Osteoblast (primary cell): ENCODE measurements around the gene PPARG. TPM values are rescaled to one million over a fixed set of nuclear protein-coding genes. Genes with fewer than 3 reads are reported as not detected.
"Not testable (repeated sequence)": the region's sequence is repeated elsewhere in the genome, so short reads cannot be mapped to it uniquely, and the experiment has no call there.

ENCODE experiments used
- DNase-seq: peaks from one replicate; pipeline ENCODE4 v3.0.0; 2011; ENCODE audit warnings: low spot score, mixed read lengths; ENCODE audit not compliant: insufficient read length; ENCODE audit errors: missing footprints
- H2AFZ ChIP-seq: 2 replicates; pipeline ENCODE4 v1.6.0; 2011; ENCODE audit warnings: mild to moderate bottlenecking, low read length
- H3K27ac ChIP-seq: 2 replicates; pipeline ENCODE4 v1.5.1; 2011; ENCODE audit warnings: mild to moderate bottlenecking, low read depth, low read length, moderate library complexity
- H3K27me3 ChIP-seq: 2 replicates; pipeline ENCODE4 v1.6.0; 2012; ENCODE audit warnings: mild to moderate bottlenecking, control low read depth, inconsistent platforms, low read length, moderate library complexity; ENCODE audit not compliant: insufficient read depth
- H3K36me3 ChIP-seq: 2 replicates; pipeline ENCODE4 v1.5.1; 2011; ENCODE audit warnings: mild to moderate bottlenecking, low read length, control low read depth, moderate library complexity; ENCODE audit not compliant: insufficient read depth
- H3K4me1 ChIP-seq: 2 replicates; pipeline ENCODE4 v1.5.1; 2011; ENCODE audit warnings: mild to moderate bottlenecking, low read length, control low read depth, moderate library complexity; ENCODE audit not compliant: insufficient read depth
- H3K4me2 ChIP-seq: 2 replicates; pipeline ENCODE4 v1.6.0; 2011; ENCODE audit warnings: mild to moderate bottlenecking, low read length; ENCODE audit not compliant: insufficient read depth
- H3K4me3 ChIP-seq: fragments of 200-600 bp; sonication (generic); 3 replicates; pipeline ENCODE4 v1.5.1; 2012; ENCODE audit warnings: mild to moderate bottlenecking, low read length, inconsistent platforms; ENCODE audit not compliant: insufficient read depth
- H3K79me2 ChIP-seq: 2 replicates; pipeline ENCODE4 v1.6.0; 2012; ENCODE audit warnings: mild to moderate bottlenecking, low read length, control low read depth, inconsistent platforms; ENCODE audit not compliant: insufficient read depth
- H3K9me3 ChIP-seq: 2 replicates; pipeline ENCODE4 v1.5.1; 2011; ENCODE audit warnings: low read depth, low read length, control low read depth
- H4K20me1 ChIP-seq: 2 replicates; pipeline ENCODE4 v1.6.0; 2012; ENCODE audit warnings: mild to moderate bottlenecking, low read length, control low read depth; ENCODE audit not compliant: insufficient read depth
- total RNA-seq: library from RNA; depleted of rRNA; stranded (reverse); fragments of >200 nt; gene quantifications from 2 replicates; pipeline ENCODE4 v1.2.3, GENCODE V29; 2012
- TF ChIP-seq, protein P1 (sequence below): IDR thresholded peaks from 2 replicates; pipeline ENCODE4 v1.5.1; 2011; ENCODE audit warnings: mild to moderate bottlenecking, low read depth, low read length, moderate library complexity; ENCODE audit errors: extremely low read depth

Gene PPARG
- total RNA-seq, 1 donor: 7.2 TPM

- no peak overlapping the region for H3K4me3 ChIP-seq
- no peak for DNase-seq
These were observed 95.8 kb downstream of the PPARG start for GRCh38 chr3:12384451-12385233.

DNA sequence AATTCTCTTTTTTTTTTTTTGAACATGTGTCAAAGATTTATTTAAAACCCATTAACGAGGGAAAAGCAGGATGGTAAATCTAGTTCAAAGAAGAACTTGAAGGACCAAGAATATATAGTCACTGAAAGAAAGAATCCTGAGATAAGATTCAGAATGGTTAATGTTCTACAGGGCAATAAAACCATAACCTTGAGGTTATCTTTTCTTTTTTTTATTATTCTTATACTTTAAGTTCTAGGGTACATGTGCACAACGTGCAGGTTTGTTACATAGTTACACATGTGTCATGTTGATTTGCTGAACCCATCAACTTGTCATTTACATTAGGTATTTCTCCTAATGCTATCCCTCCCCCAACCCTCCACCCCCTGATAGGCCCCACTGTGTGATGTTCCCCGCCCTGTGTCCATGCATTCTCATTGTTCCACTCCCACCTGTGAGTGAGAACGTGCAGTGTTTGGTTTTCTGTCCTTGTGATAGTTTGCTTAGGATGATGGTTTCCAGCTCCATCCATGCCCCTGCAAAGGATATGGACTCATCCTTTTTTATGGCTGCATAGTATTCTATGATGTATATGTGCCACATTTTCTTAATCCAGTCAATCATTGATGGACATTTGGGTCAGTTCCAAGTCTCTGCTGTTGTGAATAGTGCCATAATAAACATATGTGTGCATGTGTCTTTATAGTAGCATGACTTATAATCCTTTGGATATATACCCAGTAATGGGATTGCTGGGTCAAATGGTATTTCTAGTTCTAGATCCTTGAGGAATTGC is 97.8 kb downstream of the PPARG start:
- not testable (repeated sequence) for H3K4me3 ChIP-seq, H4K20me1 ChIP-seq, DNase-seq, H3K4me2 ChIP-seq, H3K4me1 ChIP-seq, H3K9me3 ChIP-seq, H3K27me3 ChIP-seq, H3K36me3 ChIP-seq, H3K27ac ChIP-seq, H2AFZ ChIP-seq, H3K79me2 ChIP-seq

More at GRCh38 chr3:12384451-12385233, 95.8 kb downstream of the PPARG start:
- H3K4me1 ChIP-seq: no peaks in the 10 kb centered on the region
- H4K20me1 ChIP-seq: no peaks in the 10 kb centered on the region
- no peak overlapping the region for H3K4me2 ChIP-seq
- H3K79me2 ChIP-seq: no peaks in the 10 kb centered on the region
- no peak overlapping the region for H3K27ac ChIP-seq
- TF ChIP-seq, protein P1, sequence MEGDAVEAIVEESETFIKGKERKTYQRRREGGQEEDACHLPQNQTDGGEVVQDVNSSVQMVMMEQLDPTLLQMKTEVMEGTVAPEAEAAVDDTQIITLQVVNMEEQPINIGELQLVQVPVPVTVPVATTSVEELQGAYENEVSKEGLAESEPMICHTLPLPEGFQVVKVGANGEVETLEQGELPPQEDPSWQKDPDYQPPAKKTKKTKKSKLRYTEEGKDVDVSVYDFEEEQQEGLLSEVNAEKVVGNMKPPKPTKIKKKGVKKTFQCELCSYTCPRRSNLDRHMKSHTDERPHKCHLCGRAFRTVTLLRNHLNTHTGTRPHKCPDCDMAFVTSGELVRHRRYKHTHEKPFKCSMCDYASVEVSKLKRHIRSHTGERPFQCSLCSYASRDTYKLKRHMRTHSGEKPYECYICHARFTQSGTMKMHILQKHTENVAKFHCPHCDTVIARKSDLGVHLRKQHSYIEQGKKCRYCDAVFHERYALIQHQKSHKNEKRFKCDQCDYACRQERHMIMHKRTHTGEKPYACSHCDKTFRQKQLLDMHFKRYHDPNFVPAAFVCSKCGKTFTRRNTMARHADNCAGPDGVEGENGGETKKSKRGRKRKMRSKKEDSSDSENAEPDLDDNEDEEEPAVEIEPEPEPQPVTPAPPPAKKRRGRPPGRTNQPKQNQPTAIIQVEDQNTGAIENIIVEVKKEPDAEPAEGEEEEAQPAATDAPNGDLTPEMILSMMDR: no peak
- no peaks in the 10 kb centered on the region for H3K36me3 ChIP-seq
- H2AFZ ChIP-seq: no peak overlapping the region
- H3K9me3 ChIP-seq: no peaks in the 10 kb centered on the region
- no peaks in the 10 kb centered on the region for H3K27me3 ChIP-seq

GRCh38 chr3:12388185-12388584 is 99.3 kb downstream of the PPARG start:
- Histone ChIP-seq H3K4me1 (no peaks in the 10 kb centered on the region), H3K79me2 (no peaks in the 10 kb centered on the region), H3K9me3 (no peaks in the 10 kb centered on the region), H3K4me2 (no peak overlapping the region), H3K27me3 (no peaks in the 10 kb centered on the region), H3K27ac (no peak overlapping the region), H4K20me1 (no peaks in the 10 kb centered on the region), H3K36me3 (no peaks in the 10 kb centered on the region), H2AFZ (no peak overlapping the region), H3K4me3 (no peak overlapping the region)
- DNase-seq: no peak
- TF ChIP-seq, protein P1: no peak

DNA sequence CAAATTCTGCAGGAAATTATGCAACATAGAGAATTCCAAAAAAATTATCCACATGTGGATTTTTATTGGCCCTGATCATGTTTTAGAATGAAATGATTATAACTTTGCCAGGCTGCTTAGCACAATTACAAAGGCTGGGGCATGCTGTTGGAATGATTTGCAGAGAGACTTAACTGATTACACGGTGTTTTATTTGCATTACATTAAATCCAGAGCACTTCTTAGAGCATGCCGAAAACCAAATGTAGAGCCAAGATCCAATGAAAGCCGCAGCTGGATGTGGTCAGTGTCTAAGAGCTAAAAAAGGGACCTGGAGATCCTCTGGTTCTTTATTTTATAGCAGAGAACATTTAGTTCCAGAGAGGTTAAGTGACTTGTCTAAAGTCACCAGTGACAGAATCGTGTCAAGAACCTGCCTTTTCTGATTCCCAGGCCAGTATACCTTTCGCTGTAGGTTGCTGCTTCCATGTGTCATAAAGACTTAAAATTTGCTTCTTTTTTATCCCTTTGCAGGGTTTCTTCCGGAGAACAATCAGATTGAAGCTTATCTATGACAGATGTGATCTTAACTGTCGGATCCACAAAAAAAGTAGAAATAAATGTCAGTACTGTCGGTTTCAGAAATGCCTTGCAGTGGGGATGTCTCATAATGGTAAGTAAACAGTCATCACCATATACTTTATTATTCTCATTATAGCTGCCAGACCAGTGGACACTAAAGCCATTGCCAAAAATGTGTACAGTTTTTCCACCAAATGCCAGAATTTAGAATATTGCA is 103.4 kb downstream of the PPARG start:
- H3K36me3 ChIP-seq: no peaks in the 10 kb centered on the region
- H3K27ac ChIP-seq: no peak overlapping the region
- H3K9me3 ChIP-seq: no peaks in the 10 kb centered on the region
- H3K79me2 ChIP-seq: no peaks in the 10 kb centered on the region
- peaks cover 11% of the 10 kb centered on the region for H3K4me1 ChIP-seq
- no peak for DNase-seq
- no peaks in the 10 kb centered on the region for H4K20me1 ChIP-seq
- no peak overlapping the region for H3K4me2 ChIP-seq
- TF ChIP-seq, protein P1: no peak
- no peaks in the 10 kb centered on the region for H3K27me3 ChIP-seq
- H2AFZ ChIP-seq: no peak overlapping the region
- no peak overlapping the region for H3K4me3 ChIP-seq
